GM18868 (cell line): Measurements from ENCODE around the gene CTNND2.
"Not testable (repeated sequence)": the region's sequence is repeated elsewhere in the genome, so short reads cannot be mapped to it uniquely, and the experiment has no call there.

ENCODE experiments used
- ATAC-seq: cut with Tn5 transposase; IDR thresholded peaks from one replicate; pipeline ENCODE4 v1.9.1; 2021; ENCODE audit warnings: mild to moderate bottlenecking, moderate library complexity; ENCODE audit not compliant: unreplicated experiment

The CTNND2 gene

DNA sequence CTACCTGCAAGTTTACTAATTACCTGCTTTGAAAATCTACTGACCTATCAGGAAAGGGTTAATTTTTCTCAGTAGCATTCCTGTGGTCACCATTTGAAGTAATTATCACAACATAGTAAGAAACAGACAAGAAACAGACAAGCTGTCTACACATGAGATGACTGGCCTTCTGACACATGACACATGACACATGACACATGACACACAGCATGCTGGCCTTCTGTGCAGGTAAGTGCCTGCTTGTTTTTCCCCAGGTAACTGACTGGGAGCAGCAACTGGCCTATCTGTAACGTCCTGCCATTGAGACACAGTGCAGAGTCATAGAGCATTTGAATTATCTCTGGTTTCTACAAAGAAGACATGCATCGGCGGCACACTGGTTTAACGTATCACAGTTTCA, 222.4 kb downstream of the CTNND2 start:
- ATAC-seq: no peak

DNA sequence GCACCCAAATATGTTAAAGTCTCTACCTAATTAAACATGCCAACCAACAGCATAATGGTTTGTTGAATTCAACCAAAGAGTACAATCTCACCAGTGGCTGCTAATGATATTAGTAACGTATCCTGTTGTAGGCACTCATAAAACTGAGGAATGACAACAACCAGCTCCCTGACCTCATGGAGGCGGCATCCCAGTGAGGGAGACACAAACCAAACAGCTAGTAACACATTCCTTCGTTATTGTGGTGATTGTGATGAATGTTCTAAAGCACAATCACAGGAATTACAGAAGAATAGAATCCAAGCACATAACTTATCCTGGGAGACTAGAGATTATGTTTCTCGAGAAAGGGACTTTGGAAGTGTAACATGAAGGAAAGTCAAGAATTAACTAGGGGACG, 224.6 kb downstream of the CTNND2 start:
- no peak for ATAC-seq

DNA sequence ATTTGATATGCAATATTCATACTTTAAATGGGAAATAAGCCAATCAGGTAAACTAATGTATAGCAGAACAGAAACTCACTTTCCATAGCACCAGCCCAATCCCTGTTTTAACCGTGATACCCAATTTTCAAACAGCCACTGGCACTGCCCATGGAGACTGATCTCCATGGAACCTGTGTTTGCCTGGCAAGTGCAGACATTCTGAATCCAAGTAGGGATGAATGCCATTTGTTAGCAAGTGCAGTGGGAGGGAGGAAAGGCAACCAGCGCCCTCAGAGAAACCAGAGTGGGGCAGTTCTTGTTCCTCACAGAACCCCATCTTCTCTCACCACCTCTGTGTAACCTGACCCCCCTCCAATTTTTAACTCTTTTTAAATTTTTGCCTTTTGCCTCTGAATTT, 229.1 kb downstream of the CTNND2 start:
- ATAC-seq: no peak

DNA sequence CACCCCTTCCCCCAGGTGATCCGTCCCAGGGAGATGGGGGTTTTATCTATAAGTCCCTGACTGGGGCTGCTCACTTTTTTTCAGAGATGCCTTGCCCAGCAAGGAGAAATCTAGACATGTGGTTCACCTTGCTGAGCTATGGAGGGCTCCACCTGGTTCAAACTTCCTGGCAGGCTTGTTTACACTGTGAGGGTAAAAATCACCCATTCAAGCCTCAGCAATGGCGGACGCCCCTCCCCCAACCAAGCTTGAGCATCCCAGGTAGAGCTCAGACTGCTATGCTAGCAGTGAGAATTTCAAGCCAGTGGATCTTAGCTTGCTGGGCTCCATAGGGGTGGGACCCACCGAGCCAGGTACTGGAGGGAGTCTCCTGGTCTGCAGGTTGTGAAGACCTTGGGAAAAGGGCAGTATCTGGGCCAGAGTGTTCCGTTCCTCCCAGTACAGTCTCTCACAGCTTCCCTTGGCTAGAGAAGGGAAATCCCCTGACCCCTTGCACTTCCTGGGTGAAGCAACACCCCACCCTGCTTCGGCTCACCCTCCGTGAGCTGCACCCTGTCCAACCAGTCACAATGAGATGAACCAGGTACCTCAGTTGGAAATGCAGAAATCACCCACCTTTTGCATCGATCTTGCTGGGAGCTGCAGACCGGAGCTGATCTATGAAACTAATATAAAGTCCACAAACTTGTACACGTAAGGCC, 231.7 kb downstream of the CTNND2 start:
- ATAC-seq: no peak

DNA sequence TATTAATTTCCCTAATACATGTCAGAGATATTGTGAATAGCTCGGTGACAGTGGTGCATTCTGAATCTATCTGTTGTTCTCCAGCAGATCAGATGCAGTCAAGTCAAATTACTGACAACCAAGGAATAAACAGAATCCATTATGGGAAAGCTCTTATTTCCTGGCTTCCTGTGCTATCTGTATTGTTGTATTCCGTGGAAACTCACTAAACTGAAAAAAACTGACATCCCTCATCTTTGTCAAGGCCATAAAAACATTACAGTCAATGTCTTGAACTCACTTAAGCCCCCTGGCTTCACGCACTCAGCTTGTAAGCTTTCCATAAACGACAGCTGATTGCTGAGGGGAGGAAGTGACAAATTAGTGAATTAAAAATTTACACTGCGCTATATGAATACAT, 245.9 kb downstream of the CTNND2 start:
- ATAC-seq: no peak

DNA sequence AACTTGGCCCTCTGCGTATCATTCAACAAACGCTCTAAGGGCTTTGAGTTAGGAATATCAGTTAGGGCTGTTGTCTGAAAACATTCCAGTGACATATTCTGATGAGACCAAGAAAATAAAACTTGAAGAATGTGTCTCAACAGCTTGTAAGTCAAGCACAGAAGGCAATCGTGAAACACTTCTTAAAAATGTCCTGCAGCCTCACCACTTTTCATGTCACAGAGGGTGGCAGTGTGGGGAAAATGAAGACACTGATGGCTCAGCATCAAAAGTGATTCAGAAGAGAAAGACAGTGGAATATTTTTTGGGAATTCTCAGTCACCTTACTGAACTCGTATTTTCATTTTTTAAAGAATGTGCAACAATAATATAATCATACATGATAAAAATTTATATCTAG, 247.3 kb downstream of the CTNND2 start:
- ATAC-seq: no peak

DNA sequence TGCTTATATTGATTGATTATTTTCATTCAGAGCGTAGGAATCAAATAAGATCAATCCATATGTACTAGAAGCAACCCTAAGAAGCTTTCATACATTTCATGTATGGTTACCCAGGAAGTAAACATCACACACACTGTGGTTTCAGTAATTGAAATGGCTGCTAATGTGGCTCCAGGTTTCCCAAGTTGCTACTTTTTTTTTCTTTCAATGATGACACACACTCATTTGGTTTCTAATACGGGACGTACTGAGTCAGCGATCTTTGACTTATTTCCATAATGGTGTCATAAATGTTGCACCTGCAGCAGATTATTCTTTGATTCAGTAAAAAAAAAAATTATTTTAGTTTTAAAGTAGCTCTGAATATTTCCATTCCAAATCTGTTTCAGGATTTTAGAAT, 248.6 kb downstream of the CTNND2 start:
- ATAC-seq: no peak

DNA sequence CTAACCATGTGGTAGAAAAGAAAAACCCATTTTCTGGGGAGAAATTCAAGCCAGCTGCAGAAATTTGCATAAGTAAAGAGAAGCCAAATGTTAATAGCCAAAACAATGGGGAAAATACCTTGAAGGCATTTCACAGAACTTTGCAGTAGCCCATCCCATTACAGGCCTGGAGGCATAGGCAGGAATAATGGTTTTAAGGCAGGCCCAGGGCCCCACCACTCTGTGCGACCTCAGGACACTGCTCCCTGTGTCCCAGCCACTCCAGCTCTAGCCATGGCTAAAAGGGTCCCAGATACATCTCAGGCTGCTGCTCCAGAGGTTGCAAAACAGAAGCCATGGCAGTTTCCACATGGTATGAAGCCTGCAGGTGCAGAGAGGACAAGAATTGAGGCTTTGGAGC, 253.3 kb downstream of the CTNND2 start:
- ATAC-seq: no peak

DNA sequence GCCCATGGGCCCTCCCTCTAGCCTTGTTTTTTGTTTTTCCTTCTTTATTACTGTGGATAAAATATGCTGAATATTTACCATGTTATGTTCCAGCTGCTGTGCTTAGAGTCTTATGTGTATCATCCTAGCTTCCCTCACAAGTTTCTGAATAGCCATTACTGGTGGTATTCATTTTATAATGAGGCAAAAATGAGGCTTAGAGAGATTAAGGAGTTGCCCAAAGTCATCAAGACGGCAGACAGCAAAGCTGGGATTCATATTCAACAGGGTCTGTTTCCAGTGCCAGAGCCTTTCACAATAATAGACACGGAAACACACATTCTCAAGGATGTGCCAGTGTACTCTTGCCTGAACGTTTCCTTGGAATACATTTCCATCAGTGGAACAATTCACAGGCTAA, 258.1 kb downstream of the CTNND2 start:
- ATAC-seq: no peak

DNA sequence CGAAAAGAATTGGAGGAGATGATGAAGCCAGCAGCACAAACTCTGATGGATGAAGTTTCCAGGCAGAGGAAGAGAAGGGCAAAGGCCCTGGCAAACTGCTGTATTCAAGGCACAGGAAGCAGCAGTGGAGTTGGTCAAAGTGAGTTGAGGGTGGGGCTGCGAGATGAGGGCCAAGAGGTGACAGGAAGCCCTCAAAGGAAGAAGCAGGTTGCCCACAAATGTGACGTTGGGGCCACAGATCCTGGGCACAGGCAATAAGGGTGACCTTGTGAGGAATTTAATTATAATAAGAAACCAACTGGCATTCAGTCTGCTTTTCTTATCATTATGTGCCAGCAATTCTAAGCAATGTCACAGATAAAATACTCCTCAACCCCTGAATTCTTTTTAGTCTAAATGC, 261.8 kb downstream of the CTNND2 start:
- no peak for ATAC-seq

DNA sequence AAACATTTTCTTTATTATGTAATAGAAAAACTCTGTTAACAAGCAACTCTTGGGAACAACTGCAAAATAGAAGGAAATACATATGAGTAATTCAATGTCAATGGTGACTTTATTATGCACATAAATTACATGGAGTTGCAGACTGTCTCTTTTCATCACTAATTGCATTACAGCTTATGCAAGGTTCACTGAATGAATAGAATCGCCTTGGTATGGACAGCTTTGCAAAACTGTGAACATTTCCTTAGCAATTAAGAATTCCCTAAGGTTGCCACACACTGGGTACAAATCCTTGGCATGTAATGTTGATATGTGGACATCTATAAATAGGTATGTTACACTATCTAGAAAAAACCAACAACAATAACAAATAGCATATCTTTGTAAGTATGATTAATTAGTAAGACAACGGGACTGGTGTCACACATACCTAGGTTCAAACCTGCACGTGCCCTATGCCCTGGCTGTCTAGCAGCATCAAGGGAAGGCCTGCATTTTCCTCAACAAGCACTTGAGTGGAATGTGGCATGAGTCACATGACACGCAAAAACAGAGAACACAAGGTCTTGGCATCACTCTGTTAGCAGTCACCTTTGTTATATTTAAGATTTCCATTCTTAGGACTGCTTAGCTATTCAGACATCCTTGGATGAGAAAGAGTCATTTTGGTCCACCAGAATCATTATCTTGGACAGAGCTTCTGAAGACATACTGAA, 263.9 kb downstream of the CTNND2 start:
- no peak for ATAC-seq

DNA sequence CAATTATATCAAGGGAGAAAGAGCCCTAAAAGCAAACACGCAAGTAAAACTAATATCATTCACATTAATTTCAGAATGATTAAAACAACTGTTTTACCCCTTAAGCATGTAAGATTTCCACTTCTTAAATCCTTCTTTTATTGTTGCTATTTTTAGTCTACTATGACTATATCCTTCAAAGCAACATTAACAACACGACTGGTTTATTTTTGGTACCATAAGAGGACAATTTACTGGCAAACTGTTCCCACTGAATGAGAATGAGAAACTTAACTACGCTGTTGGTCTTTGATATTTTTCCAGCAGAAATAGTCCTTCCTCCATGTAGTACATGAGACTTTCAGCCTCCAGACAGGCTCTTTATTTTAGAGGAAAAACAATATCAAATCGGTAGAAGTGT, 281.5 kb downstream of the CTNND2 start:
- no peak for ATAC-seq

DNA sequence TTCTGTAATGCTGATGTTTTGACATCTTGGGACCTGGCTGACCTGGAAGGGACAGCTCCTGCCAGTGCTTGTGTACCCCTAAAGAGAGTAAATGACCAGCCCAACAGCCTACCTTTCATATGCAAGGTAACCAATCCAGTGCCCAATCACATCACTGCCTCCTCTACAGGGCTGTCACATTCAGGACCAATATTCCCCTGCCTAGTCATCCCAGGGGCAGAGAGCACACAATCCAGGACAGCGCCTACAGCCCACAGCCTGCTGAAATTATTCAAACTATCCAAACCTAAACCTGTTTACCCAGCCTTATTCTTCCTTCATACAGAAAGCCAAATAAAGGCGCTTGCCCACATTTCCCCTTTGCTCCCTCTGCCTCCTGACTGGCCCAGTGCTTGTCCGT, 284.1 kb downstream of the CTNND2 start:
- no peak for ATAC-seq

DNA sequence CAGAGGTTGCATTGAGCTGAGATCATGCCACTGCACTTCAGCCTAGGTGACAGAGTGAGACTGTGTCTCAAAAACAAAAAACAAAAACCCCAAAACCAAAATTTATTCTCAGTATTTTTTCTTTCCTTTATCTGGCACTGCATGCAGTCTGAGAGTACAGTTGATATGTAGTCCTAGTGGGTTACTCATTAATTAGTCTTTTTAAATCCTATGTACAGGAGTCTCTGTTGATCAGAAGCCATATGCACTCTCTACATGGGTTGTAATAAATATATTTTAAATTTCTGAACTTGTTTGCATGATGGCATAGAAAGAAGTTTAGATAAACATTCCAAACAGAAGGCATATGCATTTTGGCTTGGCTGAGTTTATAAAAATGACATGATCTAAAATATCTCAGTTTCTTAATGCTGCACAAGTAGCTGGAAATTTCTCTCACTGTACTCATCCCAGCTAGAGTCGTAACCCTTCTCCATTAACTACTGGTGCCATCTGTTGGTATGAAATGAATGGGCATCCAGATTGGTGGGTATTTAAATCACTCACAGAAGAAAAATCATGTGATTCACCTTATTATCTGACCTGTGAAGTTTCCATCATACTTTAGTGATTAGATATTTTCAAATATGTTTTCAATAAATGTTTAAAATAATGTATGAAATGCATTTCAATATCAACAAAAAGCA, 284.8 kb downstream of the CTNND2 start:
- ATAC-seq: no peak

DNA sequence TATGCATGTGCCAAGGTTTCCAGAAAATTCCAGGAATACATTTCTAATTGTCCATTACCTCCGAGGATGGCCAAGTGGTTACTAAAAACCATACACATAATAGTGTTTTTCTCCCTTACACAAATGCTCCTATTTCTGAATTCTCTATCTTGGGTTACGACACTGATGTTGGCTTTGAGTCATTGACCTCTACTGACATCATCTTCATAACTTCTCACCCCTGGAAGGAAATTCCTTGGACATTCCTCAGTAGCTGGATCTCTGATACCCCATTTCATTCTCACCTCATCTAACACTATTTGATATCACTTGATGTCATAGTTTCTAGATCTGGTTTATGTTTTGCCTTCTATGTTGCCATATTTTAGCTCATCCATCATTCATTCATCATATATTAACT, 287.2 kb downstream of the CTNND2 start:
- no peak for ATAC-seq

DNA sequence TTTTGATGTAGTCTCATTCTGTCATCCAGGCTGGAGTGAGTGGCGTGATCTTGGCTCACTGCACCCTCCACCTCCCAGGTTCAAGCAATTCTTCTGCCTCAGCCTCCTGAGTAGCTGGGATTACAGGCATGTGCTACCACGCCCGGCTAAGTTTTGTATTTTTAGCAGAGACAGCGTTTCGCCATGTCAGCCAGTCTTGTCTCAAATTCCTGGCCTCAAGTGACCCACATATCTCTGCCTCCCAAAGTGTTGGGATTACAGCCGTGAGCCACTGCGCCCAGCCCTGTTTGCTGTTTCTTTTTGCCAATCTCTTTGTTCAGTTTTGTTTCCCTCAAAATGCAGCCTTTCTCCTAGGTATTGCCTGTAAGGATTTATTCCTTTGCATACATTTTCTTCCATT, 287.6 kb downstream of the CTNND2 start:
- ATAC-seq: not testable (repeated sequence)

DNA sequence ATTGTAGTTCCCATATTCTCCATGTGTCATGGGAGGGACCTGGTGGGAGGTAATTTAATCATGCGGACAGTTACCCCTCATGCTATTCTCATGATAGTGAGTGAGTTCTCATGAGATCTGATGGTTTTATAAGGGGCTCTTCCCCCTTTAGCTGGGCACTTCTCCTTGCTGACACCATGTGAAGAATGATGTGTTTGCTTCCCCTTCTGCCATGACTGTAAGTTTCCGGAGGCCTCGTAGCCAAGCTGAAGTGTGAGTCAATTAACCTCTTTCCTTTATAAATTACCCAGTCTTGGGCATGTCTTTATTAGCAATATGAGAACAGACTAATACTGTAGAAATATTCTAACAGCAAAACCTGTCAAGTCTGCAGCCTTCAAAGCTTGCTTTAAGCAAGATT, 293.2 kb downstream of the CTNND2 start:
- no peak for ATAC-seq

DNA sequence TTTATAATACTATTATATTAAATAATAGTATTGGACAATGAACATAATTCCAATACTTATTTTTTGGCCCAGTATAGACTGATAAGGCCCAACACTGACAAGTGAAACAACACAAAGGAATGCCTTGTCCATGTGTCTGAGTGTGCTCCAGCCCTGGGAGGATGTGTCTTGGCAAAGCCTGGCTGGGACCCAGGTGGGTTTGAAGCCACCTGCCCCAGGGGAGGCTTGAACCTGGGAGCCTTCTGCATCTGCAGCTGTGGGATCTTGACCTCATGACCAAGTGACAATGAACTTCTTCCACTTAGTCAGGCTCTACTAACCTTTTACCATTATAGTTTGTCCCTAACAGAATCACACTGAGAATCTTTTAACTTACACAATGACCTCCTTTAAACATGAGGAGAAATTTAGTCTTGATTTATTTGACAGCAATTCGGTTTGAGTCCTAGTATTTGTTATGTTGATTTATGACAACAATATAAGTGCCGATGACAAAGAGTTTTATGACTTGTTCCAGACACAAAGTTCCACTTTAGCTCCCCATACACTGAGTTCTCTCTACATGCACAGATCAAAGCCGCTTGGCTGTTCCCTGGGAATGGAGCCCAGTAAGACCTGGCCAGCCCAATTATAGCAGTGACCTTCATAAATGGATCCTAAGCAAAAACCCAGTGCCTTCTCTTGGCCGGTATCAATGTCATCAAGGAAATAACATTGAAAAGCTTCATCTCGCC, 294.5 kb downstream of the CTNND2 start:
- no peak for ATAC-seq

DNA sequence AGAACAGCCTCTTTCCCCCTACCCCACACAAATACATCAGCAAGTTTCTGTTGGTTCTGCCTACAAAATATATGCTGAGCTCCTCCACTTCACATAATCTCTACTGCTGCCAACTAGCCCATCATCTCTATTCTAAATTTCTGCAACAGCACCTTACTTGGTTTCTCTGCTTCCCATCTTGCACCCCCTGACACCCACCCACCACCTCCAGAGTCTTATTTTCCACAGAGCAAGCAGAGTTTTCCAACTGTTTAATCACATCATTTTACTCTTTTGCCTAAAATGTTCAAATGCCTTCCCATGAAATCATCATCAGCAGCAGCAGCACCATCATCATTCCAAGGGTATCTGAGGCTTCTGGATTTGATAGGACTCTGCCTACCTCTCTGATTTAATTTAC, 295.7 kb downstream of the CTNND2 start:
- no peak for ATAC-seq

DNA sequence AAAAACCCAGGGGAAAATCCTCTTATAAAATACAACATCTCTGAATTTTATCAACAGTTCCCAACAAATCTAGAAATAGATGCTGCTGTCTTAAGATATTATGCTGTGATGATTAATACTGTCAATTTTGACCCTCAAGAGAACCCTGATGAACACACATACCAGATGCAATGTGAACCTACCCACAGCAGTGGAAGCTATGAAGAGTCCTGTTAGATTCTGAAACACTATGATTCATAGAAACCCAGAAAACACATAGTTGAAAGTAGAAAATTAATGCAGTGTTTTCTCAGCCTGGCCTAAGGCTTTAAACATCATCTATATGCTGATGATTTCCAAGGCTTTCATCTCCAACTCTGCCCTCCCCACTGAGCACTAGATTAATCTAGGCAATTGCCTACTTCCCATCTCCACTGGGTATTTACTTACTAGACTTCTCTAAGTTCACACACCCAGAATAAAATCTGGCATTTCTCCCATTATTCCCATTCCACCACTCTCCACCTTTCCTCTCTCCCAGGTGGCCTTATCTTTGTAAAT, 296.2 kb downstream of the CTNND2 start:
- ATAC-seq: no peak

DNA sequence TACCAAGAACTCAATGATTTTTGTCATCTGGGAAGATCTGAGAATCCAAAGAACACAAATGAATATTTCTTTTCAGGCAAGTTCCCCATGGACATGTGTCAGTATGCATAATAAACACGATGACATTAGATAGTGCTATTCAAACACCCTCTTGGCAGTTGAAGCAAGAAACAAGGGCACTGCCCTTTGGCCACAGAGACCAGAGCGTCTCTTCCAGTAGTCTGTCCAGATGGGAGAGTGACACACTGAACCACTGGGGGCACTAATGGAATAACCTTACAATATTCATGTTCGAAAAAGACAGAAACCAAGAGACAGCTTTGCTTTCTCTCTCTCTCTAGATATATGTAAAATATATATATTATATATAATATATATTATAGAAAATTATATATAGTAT, 301.9 kb downstream of the CTNND2 start:
- ATAC-seq: no peak
